GM12878 (cell line): ENCODE results near the gene NSMCE1. TPM values are rescaled to one million over a fixed set of nuclear protein-coding genes. Genes with fewer than 3 reads are reported as not detected.

ENCODE experiments used
- ATAC-seq: fragments of 200-7000 bp; cut with Tn5 transposase; 3 replicates; pipeline ENCODE4 v1.9.1; 2020; ENCODE audit warnings: mild to moderate bottlenecking, moderate library complexity
- BruUV-seq: library from RNA; stranded (reverse); fragments of 400-500 nt; replicated peaks from 2 replicates; lab custom pipeline; 2021; lab: Mats Ljungman, UMichigan
- CTCF ChIA-PET: fragments of 300-600 bp; sonication (Branson Sonifier 250); formaldehyde crosslinking; extraction: SDS; loops from one replicate; lab custom pipeline; 2021; ENCODE audit warnings: inconsistent platforms; lab: Yijun Ruan, JAX
- POLR2A ChIA-PET: fragments of 350-600 bp; formaldehyde crosslinking; extraction: SDS; loops from one replicate; lab custom pipeline; 2021; ENCODE audit warnings: inconsistent platforms; lab: Charles Lee
- RAD21 ChIA-PET: fragments of 300-600 bp; sonication (Branson Sonifier 250); formaldehyde crosslinking; loops from one replicate; lab custom pipeline; 2023; ENCODE audit warnings: antibody characterized with exemption; ENCODE audit not compliant: unreplicated experiment; lab: Charles Lee
- SMC1A ChIA-PET: fragments of 300-600 bp; sonication (Branson Sonifier 250); formaldehyde crosslinking; loops from one replicate; lab custom pipeline; 2023; ENCODE audit not compliant: unreplicated experiment, uncharacterized antibody; lab: Charles Lee
- DNase-seq: peaks from one replicate; pipeline ENCODE4 v3.0.0-alpha.2; 2011; ENCODE audit warnings: low read depth, low spot score
- FAIRE-seq: peaks from 3 replicates; lab custom pipeline; 2011; peaks lifted over from hg19 to GRCh38; lab: Jason Lieb, UNC
- H2AFZ ChIP-seq: 2 replicates; pipeline ENCODE4 v1.6.0; 2011; ENCODE audit warnings: low read depth, low read length, control low read depth; ENCODE audit not compliant: control insufficient read depth
- H3K27ac ChIP-seq: 2 replicates; pipeline ENCODE4 v1.5.1; 2011; ENCODE audit warnings: control low read depth; ENCODE audit not compliant: control insufficient read depth, insufficient read depth
- H3K27me3 ChIP-seq, 2 experiments: replicated peaks in 1 of 2; 2 replicates each; pipeline versions ENCODE4 v1.6.0 to v1.6.1; 2011; ENCODE audit warnings: low read length in 1 of 2; ENCODE audit not compliant: control insufficient read depth in 2 of 2, insufficient read depth in 2 of 2
- H3K36me3 ChIP-seq, 2 experiments: 2 replicates each; pipeline ENCODE4 v1.5.1; 2011; ENCODE audit warnings: low read length in 1 of 2; ENCODE audit not compliant: control insufficient read depth in 2 of 2, insufficient read depth in 2 of 2
- H3K4me1 ChIP-seq: 2 replicates; pipeline ENCODE4 v1.6.1; 2011; ENCODE audit warnings: mild to moderate bottlenecking, low read length, moderate library complexity, mixed read lengths; ENCODE audit not compliant: control insufficient read depth, insufficient read depth
- H3K4me2 ChIP-seq: 2 replicates; pipeline ENCODE4 v1.6.0; 2011; ENCODE audit warnings: control low read depth; ENCODE audit not compliant: control insufficient read depth, insufficient read depth
- H3K4me3 ChIP-seq: fragments of 200-600 bp; sonication (generic); 2 replicates; pipeline ENCODE4 v1.5.1; 2016
- H3K79me2 ChIP-seq: 2 replicates; pipeline ENCODE4 v1.6.0; 2011; ENCODE audit warnings: low read length; ENCODE audit not compliant: control insufficient read depth, insufficient read depth
- H3K9ac ChIP-seq: 2 replicates; pipeline ENCODE4 v1.8.0; 2011; ENCODE audit warnings: low read length, control low read depth, mixed read lengths; ENCODE audit not compliant: control insufficient read depth, insufficient read depth
- H3K9me3 ChIP-seq: replicated peaks from 3 replicates; pipeline ENCODE4 v1.5.1; 2011; ENCODE audit warnings: mild to moderate bottlenecking, low read length; ENCODE audit not compliant: control insufficient read depth, insufficient read depth
- H4K20me1 ChIP-seq: 2 replicates; pipeline ENCODE4 v1.6.0; 2011; ENCODE audit not compliant: control insufficient read depth, insufficient read depth
- ATF7 ChIP-seq: fragments of 450-650 bp; IDR thresholded peaks from 2 replicates; pipeline ENCODE4 v1.6.1; 2016; ENCODE audit warnings: low read depth, mild to moderate bottlenecking
- CBX3 ChIP-seq: fragments of 200-600 bp; sonication (generic); IDR thresholded peaks from 2 replicates; pipeline ENCODE4 v1.6.1; 2016; ENCODE audit warnings: low read depth, borderline replicate concordance
- CHD4 ChIP-seq: fragments of 200-600 bp; sonication (generic); IDR thresholded peaks from 2 replicates; pipeline ENCODE4 v1.6.1; 2016; ENCODE audit warnings: mild to moderate bottlenecking
- EED ChIP-seq: sonication (generic); IDR thresholded peaks from 2 replicates; pipeline ENCODE4 v1.6.1; 2016; ENCODE audit warnings: antibody characterized with exemption, low read depth
- EGR1 ChIP-seq, 2 experiments: IDR thresholded peaks; 1 replicate in 1 of 2; 2 replicates in 1 of 2; pipeline ENCODE4 v1.6.1; 2011 to 2012; ENCODE audit warnings: low read depth in 2 of 2, low read length in 2 of 2, borderline replicate concordance in 1 of 2, mild to moderate bottlenecking in 1 of 2, moderate library complexity in 1 of 2
- GABPA ChIP-seq: IDR thresholded peaks from 2 replicates; pipeline ENCODE4 v1.6.1; 2014; ENCODE audit warnings: antibody characterized with exemption, low read depth, mild to moderate bottlenecking, inconsistent platforms
- LARP7 ChIP-seq: fragments of 450-650 bp; IDR thresholded peaks from 2 replicates; pipeline ENCODE4 v1.6.1; 2017; ENCODE audit warnings: mild to moderate bottlenecking
- MTA3 ChIP-seq: IDR thresholded peaks from 2 replicates; pipeline ENCODE4 v1.6.1; 2012; ENCODE audit warnings: low read length, inconsistent platforms, borderline replicate concordance
- NBN ChIP-seq: fragments of 450-650 bp; IDR thresholded peaks from 2 replicates; pipeline ENCODE4 v1.6.1; 2016
- RAD21 ChIP-seq: IDR thresholded peaks from 2 replicates; pipeline ENCODE4 v1.6.1; 2011; ENCODE audit warnings: mild to moderate bottlenecking, low read depth, low read length, moderate library complexity; ENCODE audit not compliant: insufficient read depth
- RELA ChIP-seq: fragments of 450-650 bp; IDR thresholded peaks from 2 replicates; pipeline ENCODE4 v1.8.0; 2014; ENCODE audit warnings: borderline replicate concordance; ENCODE audit not compliant: partially characterized antibody
- SKIL ChIP-seq: fragments of 450-650 bp; IDR thresholded peaks from 2 replicates; pipeline ENCODE4 v1.6.1; 2017; ENCODE audit warnings: mild to moderate bottlenecking, low read depth, inconsistent platforms; ENCODE audit not compliant: poor library complexity, severe bottlenecking
- SMC3 ChIP-seq: IDR thresholded peaks from 2 replicates; pipeline ENCODE4 v1.6.1; 2011; ENCODE audit warnings: low read length, improper control_type of control experiment, borderline replicate concordance
- TBL1XR1 ChIP-seq: IDR thresholded peaks from 2 replicates; pipeline ENCODE4 v1.6.1; 2012; ENCODE audit warnings: low read depth, low read length, improper control_type of control experiment
- ZNF592 ChIP-seq: fragments of 450-650 bp; IDR thresholded peaks from 2 replicates; pipeline ENCODE4 v1.6.1; 2017; ENCODE audit warnings: mild to moderate bottlenecking, moderate library complexity
- WGBS: methylation state at CpG from one replicate; pipeline ENCODE4 v1.1.6; 2016; ENCODE audit warnings: low lambda C conversion rate; ENCODE audit not compliant: insufficient replicate concordance, insufficient coverage; ENCODE audit errors: missing lambda C conversion rate; 5-methylcytosine and 5-hydroxymethylcytosine counted together
- in situ Hi-C: fragments of 300-500 bp; cut with MboI; formaldehyde crosslinking; loops from 9 replicates; pipeline ENCODE4 v1.14.3; 2018; ENCODE audit warnings: mixed read lengths
- intact Hi-C: fragments of 100-400 bp; cut with micrococcal nuclease; formaldehyde crosslinking; loops from one replicate; pipeline ENCODE4 v1.14.2; 2022; ENCODE audit not compliant: unreplicated experiment
- polyA plus RNA-seq, 11 experiments: library from polyadenylated mRNA; depleted of rRNA in 4 of 11; unstranded in 6 of 11; stranded (reverse) in 5 of 11; fragments of >200 nt; fragmentation: Nextera tagmentation in 4 of 11; fragmentation: Illumina TruSeq in 1 of 11; extraction: Ambion mirVana in 4 of 11; extraction: Trizol in 1 of 11; gene quantifications; 1 replicate in 1 of 11; 2 replicates in 10 of 11; pipeline versions ENCODE4 v1.2.1 to v1.2.3, GENCODE V29; 2011 to 2016; ENCODE audit warnings: inconsistent platforms in 2 of 11, missing spikeins in 2 of 11, low read depth in 1 of 11
- total RNA-seq, 4 experiments: library from RNA; depleted of rRNA in 3 of 4; stranded (reverse); fragments of >200 nt in 3 of 4; fragmentation: Illumina TruSeq in 1 of 4; extraction: Trizol in 1 of 4; gene quantifications; 2 replicates each; pipeline versions ENCODE4 v1.2.1 to v1.2.3, GENCODE V29; 2013 to 2021

The NSMCE1 gene
- total and polyA plus RNA-seq, 10 of the 15 experiments (the other 5 are each of a cell fraction or from before 2014, with no cell fraction given) = 54.0 to 214 (median 71.4) TPM

GRCh38 chr16:27311897-27312303, 43.3 kb upstream of the NSMCE1 start:
- H2AFZ ChIP-seq = no peak overlapping the region
- H3K4me1 ChIP-seq = peaks cover 10% of the 10 kb centered on the region; the same call in 1 of the 2 replicates
- no peak overlapping the region for H3K9ac ChIP-seq
- ChIA-PET POLR2A (interaction anchor here (1.0 to 1.8 kb wide), 3 partner anchors 12 to 41 kb away, joined by 3 to 5 read pairs (median 3); no protein-coding TSS in a partner anchor), CTCF (no interaction called here), RAD21 (interaction anchor here (1.5 kb wide), 1 partner anchor 27 kb away, joined by 5 read pairs; no protein-coding TSS in a partner anchor), SMC1A (interaction anchor here (1.0 to 1.3 kb wide), 2 partner anchors 8 to 57 kb away, joined by 3 to 4 read pairs; no protein-coding TSS in a partner anchor)
- BruUV-seq = no TSS peak
- H3K27me3 ChIP-seq = 0 out of 4 replicates have a peak, but pooled peaks cover 0 to 2% of the 10 kb centered on the region in 2 experiments
- peaks cover 29% of the 10 kb centered on the region for H3K79me2 ChIP-seq
- no peaks in the 10 kb centered on the region for H3K36me3 ChIP-seq
- peaks cover 5% of the 10 kb centered on the region for H3K9me3 ChIP-seq
- intact Hi-C loops (no loop called here), in situ Hi-C loops (no loop called here)
- ATAC-seq = no peak
- H3K4me3 ChIP-seq = no peak overlapping the region
- WGBS = 87% methylated on average over 7 of the region's 7 CpGs
- peaks cover 5% of the 10 kb centered on the region; the same call in 1 of the 2 replicates for H4K20me1 ChIP-seq
- H3K4me2 ChIP-seq = no peak overlapping the region
- DNase-seq = no peak
- no peak for FAIRE-seq
- no peak for TF ChIP-seq CBX3
- no peak for TF ChIP-seq EGR1 (IDR thresholded peaks at IDR 0.05; ENCODE audit: borderline replicate concordance in 1 of 2, low read depth in 2 of 2, low read length in 2 of 2)
- TF ChIP-seq MTA3 = no peak
- no peak for TF ChIP-seq RELA
- no peak for TF ChIP-seq LARP7
- TF ChIP-seq GABPA = no peak
- no peak for TF ChIP-seq RAD21
- no peak for TF ChIP-seq SMC3
- TF ChIP-seq ATF7 = no peak
- TF ChIP-seq SKIL = no peak
- TF ChIP-seq TBL1XR1 = no peak
- TF ChIP-seq NBN = no peak
- TF ChIP-seq ZNF592 = no peak
- no peak for TF ChIP-seq EED
- no peak for TF ChIP-seq CHD4
- H3K27ac ChIP-seq = no peak overlapping the region
